Gastrocnemius medialis (tissue), 4 donors: ENCODE data around the gene GRHPR.

Experiments used
- CTCF ChIP-seq, 5 experiments: fragments of 450-650 bp in 3 of 5; fragments of 200-600 bp in 2 of 5; sonication (generic) in 2 of 5; IDR thresholded peaks in 4 of 5; conservative IDR thresholded peaks in 1 of 5; 1 replicate in 4 of 5; 2 replicates in 1 of 5; pipeline ENCODE4 v1.5.1; 2016 to 2019; ENCODE audit warnings: antibody characterized with exemption in 5 of 5, mild to moderate bottlenecking in 3 of 5, moderate library complexity in 3 of 5
- POLR2A ChIP-seq, 2 donors: fragments of 450-650 bp; IDR thresholded peaks; one replicate each; pipeline ENCODE4 v1.6.1; 2017; ENCODE audit warnings: antibody characterized with exemption in 2 of 2, mild to moderate bottlenecking in 2 of 2, moderate library complexity in 2 of 2

- TF ChIP-seq CTCF (IDR thresholded peaks at IDR 0.05 in 4 of 5, conservative IDR thresholded peaks at IDR 0.05 in 1 of 5) = no peak
- no peak for TF ChIP-seq POLR2A (IDR thresholded peaks at IDR 0.05)
Measured at GRCh38 chr9:37453827-37454226, 31.3 kb downstream of the GRHPR start.
